ENCODE results near the gene STX1B.

The STX1B gene

DNA sequence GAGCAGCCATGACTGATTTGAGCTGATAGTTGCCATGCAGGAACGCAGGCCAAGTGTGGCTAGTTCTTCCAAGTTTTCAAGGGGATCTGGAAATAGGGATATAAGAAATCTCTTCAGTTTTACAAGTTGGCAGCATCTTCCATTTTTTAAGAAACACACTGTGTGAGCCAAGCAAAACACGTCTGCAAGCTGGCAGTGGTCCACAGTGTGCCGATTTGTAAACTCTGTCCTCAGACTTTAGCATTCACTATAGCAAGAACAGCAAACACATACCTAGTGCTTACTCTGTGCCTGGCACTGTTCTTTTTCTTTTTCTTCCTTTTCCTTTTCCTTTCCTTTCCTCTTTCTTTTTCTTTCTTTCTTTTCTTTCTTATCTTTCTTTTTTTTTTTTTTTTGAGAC is 58.7 kb downstream of the STX1B start:
- H3K4me3 ChIP-seq (ENCODE audit: insufficient read depth, low read length, poor library complexity, severe bottlenecking), result no peak overlapping the region
- no peak overlapping the region for H3K27ac ChIP-seq (ENCODE audit: low read depth, low read length)
- 0 out of 2 replicates have a peak, but pooled peaks cover 3% of the 10 kb centered on the region for H3K79me2 ChIP-seq (ENCODE audit: insufficient read depth, low read length)
- H3K9me2 ChIP-seq (replicated peaks; ENCODE audit: insufficient read depth, low read length), result no peaks in the 10 kb centered on the region
- no peak overlapping the region for H3K4me2 ChIP-seq (ENCODE audit: low read depth, low read length, poor library complexity, severe bottlenecking)
- H2AFZ ChIP-seq (ENCODE audit: low read depth, low read length, severe bottlenecking), result no peak overlapping the region
- H3F3A ChIP-seq (ENCODE audit: insufficient read depth), result peaks cover 4% of the 10 kb centered on the region; the same call in 1 of the 2 replicates
- no peaks in the 10 kb centered on the region for H3K36me3 ChIP-seq (ENCODE audit: low read length)
- H3K9me3 ChIP-seq (ENCODE audit: insufficient read depth, low read length), result no peaks in the 10 kb centered on the region
- TF ChIP-seq, protein P1, sequence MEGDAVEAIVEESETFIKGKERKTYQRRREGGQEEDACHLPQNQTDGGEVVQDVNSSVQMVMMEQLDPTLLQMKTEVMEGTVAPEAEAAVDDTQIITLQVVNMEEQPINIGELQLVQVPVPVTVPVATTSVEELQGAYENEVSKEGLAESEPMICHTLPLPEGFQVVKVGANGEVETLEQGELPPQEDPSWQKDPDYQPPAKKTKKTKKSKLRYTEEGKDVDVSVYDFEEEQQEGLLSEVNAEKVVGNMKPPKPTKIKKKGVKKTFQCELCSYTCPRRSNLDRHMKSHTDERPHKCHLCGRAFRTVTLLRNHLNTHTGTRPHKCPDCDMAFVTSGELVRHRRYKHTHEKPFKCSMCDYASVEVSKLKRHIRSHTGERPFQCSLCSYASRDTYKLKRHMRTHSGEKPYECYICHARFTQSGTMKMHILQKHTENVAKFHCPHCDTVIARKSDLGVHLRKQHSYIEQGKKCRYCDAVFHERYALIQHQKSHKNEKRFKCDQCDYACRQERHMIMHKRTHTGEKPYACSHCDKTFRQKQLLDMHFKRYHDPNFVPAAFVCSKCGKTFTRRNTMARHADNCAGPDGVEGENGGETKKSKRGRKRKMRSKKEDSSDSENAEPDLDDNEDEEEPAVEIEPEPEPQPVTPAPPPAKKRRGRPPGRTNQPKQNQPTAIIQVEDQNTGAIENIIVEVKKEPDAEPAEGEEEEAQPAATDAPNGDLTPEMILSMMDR (IDR thresholded peaks at IDR 0.05; ENCODE audit: insufficient read depth, low read length, poor library complexity, severe bottlenecking), result no peak
- TF ChIP-seq EZH2phosphoT487 (conservative IDR thresholded peaks at IDR 0.05; ENCODE audit: low read length), result no peak
- no peak overlapping the region for H3K9ac ChIP-seq (ENCODE audit: low read length)
- H3K27me3 ChIP-seq (ENCODE audit: low read length), result no peaks in the 10 kb centered on the region
- H4K20me1 ChIP-seq (ENCODE audit: low read depth, low read length), result no peaks in the 10 kb centered on the region

DNA sequence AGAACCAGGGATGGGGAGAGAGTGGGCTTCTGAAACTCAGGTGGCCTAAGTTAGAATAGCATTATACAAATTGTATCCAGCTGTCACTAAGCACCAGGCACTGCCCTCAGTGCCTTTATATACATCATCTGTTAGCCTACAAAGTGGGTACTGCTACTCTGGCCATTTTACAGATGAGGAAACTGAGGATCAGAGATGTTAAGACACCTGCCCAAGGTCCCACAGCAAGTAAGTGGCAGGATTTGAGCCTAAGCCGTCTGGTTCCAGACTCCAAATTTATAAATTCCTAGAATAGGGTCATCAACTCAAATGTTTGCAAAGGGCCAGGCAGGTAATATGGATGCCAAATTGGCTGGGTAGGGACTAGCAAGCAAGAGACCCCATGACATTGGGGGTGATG is 59.2 kb downstream of the STX1B start:
- H4K20me1 ChIP-seq (ENCODE audit: low read depth, low read length), result no peaks in the 10 kb centered on the region
- no peaks in the 10 kb centered on the region for H3K9me2 ChIP-seq (replicated peaks; ENCODE audit: insufficient read depth, low read length)
- TF ChIP-seq EZH2phosphoT487 (conservative IDR thresholded peaks at IDR 0.05; ENCODE audit: low read length), result no peak
- TF ChIP-seq, protein P1 (IDR thresholded peaks at IDR 0.05; ENCODE audit: insufficient read depth, low read length, poor library complexity, severe bottlenecking), result no peak
- no peak overlapping the region for H3K27ac ChIP-seq (ENCODE audit: low read depth, low read length)
- H3K4me3 ChIP-seq (ENCODE audit: insufficient read depth, low read length, poor library complexity, severe bottlenecking), result no peak overlapping the region
- no peaks in the 10 kb centered on the region for H3K9me3 ChIP-seq (ENCODE audit: insufficient read depth, low read length)
- no peaks in the 10 kb centered on the region for H3K27me3 ChIP-seq (ENCODE audit: low read length)
- no peak overlapping the region for H3K9ac ChIP-seq (ENCODE audit: low read length)
- no peaks in the 10 kb centered on the region for H3K36me3 ChIP-seq (ENCODE audit: low read length)
- H2AFZ ChIP-seq (ENCODE audit: low read depth, low read length, severe bottlenecking), result no peak overlapping the region
- 0 out of 2 replicates have a peak, but pooled peaks cover 3% of the 10 kb centered on the region for H3K79me2 ChIP-seq (ENCODE audit: insufficient read depth, low read length)
- no peak overlapping the region for H3K4me2 ChIP-seq (ENCODE audit: low read depth, low read length, poor library complexity, severe bottlenecking)
- H3F3A ChIP-seq (ENCODE audit: insufficient read depth), result peaks cover 4% of the 10 kb centered on the region; the same call in 1 of the 2 replicates

DNA sequence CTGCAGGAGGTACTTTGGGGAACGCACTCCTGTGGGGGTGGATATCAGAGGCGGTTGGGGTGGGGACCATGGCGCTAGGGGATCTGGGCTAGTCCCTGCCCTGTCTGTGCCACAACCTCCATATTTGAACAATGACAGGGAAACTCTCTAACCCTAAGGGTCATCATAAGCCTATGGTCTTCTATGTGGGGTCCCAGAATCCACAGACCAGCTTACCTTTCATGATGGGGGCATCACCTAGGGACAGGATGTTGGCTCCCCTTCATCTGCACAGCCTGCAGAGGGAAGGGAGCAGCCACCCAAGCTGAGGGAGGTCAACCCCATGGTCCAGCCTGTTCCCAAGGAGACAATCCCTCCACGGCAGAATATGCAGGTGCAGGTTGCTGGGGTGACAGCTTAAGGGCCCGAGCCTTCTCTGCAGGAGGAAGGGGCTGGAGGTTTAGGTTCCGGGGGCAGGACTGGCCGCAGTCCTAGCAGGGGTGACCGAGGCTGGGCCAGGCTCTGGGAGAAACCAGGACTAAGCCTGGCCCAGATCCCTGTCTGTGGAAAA is 59.8 kb downstream of the STX1B start:
- no peaks in the 10 kb centered on the region for H4K20me1 ChIP-seq (ENCODE audit: low read depth, low read length)
- H3K27ac ChIP-seq (ENCODE audit: low read depth, low read length), result no peak overlapping the region
- no peak overlapping the region for H3K4me3 ChIP-seq (ENCODE audit: insufficient read depth, low read length, poor library complexity, severe bottlenecking)
- H3K79me2 ChIP-seq (ENCODE audit: insufficient read depth, low read length), result 0 out of 2 replicates have a peak, but pooled peaks cover 3% of the 10 kb centered on the region
- H3F3A ChIP-seq (ENCODE audit: insufficient read depth), result peaks cover 8% of the 10 kb centered on the region; the same call in 1 of the 2 replicates
- H3K9ac ChIP-seq (ENCODE audit: low read length), result 0 out of 2 replicates have a peak overlapping the region, but pooled peaks have one; percentile 89
- H3K9me2 ChIP-seq (replicated peaks; ENCODE audit: insufficient read depth, low read length), result no peaks in the 10 kb centered on the region
- no peak overlapping the region for H2AFZ ChIP-seq (ENCODE audit: low read depth, low read length, severe bottlenecking)
- no peaks in the 10 kb centered on the region for H3K27me3 ChIP-seq (ENCODE audit: low read length)
- no peaks in the 10 kb centered on the region for H3K36me3 ChIP-seq (ENCODE audit: low read length)
- no peak for TF ChIP-seq EZH2phosphoT487 (conservative IDR thresholded peaks at IDR 0.05; ENCODE audit: low read length)
- TF ChIP-seq, protein P1 (IDR thresholded peaks at IDR 0.05; ENCODE audit: insufficient read depth, low read length, poor library complexity, severe bottlenecking), result no peak
- H3K4me2 ChIP-seq (ENCODE audit: low read depth, low read length, poor library complexity, severe bottlenecking), result peak overlapping the region; percentile 79
- no peaks in the 10 kb centered on the region for H3K9me3 ChIP-seq (ENCODE audit: insufficient read depth, low read length)

Data from SU-DHL-6 (cell line).